Measurements from ENCODE around the gene ENO1. TPM values are rescaled to one million over a fixed set of nuclear protein-coding genes. Genes with fewer than 3 reads are reported as not detected.

ENO1 gene
- total and polyA plus RNA-seq, 2 of the 4 experiments (the other 2 are of a cell fraction) = 2,125 to 3,643 TPM

DNA sequence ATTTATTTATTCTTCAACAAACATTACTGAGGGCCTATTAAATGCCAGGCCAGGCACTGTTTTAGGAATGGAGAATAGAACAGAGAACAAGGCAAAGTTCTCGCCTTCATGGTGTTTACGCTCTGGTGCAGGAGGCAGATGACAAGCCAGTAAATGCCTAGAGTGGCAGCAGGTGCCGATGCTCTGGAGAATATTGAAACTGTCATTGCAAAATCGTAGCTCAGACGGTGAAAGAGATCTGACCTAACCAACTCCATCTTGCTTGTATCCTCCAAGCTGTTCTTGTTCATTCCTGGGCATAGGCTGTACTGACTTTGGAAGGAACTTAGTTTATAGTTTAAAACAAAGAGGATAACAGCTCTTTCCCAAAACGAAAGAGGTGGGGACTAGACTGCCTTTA is 13.5 kb upstream of the ENO1 start:
- intact Hi-C loops (cut with micrococcal nuclease) = no loop called here
- ATAC-seq (ENCODE audit: low read depth) = no peak
- Histone ChIP-seq H2BK20ac (ENCODE audit: low read depth, low read length) (no peak overlapping the region), H2BK15ac (ENCODE audit: low read depth, low read length) (peak overlapping the region; percentile 58; the same call in 1 of the 3 replicates), H2AK5ac (ENCODE audit: low read depth, low read length) (no peak overlapping the region), H2BK5ac (ENCODE audit: low read depth, low read length, poor library complexity, severe bottlenecking) (no peak overlapping the region), H3K56ac (ENCODE audit: extremely low read depth, insufficient read depth, low read length) (no peak overlapping the region), H3K4me2 (ENCODE audit: low read depth, low read length) (no peak overlapping the region), H3K27me3 (ENCODE audit: control insufficient read depth, insufficient read depth, low read length) (no peaks in the 10 kb centered on the region), H2AFZ (replicated peaks; ENCODE audit: low read length, poor library complexity) (no peak overlapping the region), H3K4ac (ENCODE audit: low read depth, low read length) (no peak overlapping the region), H3K23ac (ENCODE audit: low read depth, low read length) (no peak overlapping the region), H4K20me1 (ENCODE audit: insufficient read depth, low read length) (no peaks in the 10 kb centered on the region), H3K4me3 (ENCODE audit: insufficient read depth, low read depth, low read length) (no peak overlapping the region), H3K14ac (replicated peaks; ENCODE audit: low read depth, low read length) (no peak overlapping the region), H3K9me3 (ENCODE audit: control insufficient read depth, insufficient read depth, low read length) (no peaks in the 10 kb centered on the region), H3K36me3 (ENCODE audit: control insufficient read depth, insufficient read depth, low read length) (no peaks in the 10 kb centered on the region), H3K9ac (ENCODE audit: low read depth, low read length) (no peak overlapping the region), H2BK120ac (ENCODE audit: low read depth, low read length) (no peak overlapping the region), H4K8ac (ENCODE audit: low read depth in 2 of 2, low read length in 2 of 2) (no peak overlapping the region), H3K27ac (ENCODE audit: insufficient read depth, low read length) (no peak overlapping the region), H2AK9ac (replicated peaks; ENCODE audit: low read depth, low read length, poor library complexity) (no peak overlapping the region), H3K79me1 (ENCODE audit: low read depth in 1 of 2, low read length in 2 of 2) (no peaks in the 10 kb centered on the region), H4K5ac (ENCODE audit: low read depth, low read length) (no peak overlapping the region), H4K91ac (ENCODE audit: insufficient read depth, low read depth, low read length) (no peak overlapping the region), H3K4me1 (ENCODE audit: control insufficient read depth, insufficient read depth, low read length) (peaks cover 8% of the 10 kb centered on the region), H3K18ac (ENCODE audit: low read depth, low read length) (no peak overlapping the region; the same call in 1 of the 2 replicates), H3K9me1 (ENCODE audit: insufficient read depth, low read length) (peaks cover 7% of the 10 kb centered on the region)
- BruUV-seq (replicated peaks) = no TSS peak
- dilution Hi-C loops (cut with HindIII; ENCODE audit: low sequenced_read_pairs, unreplicated experiment) = no loop called here
- in situ Hi-C loops (cut with MboI; ENCODE audit: low sequenced_read_pairs) = no loop called here
- WGBS, 2 experiments (ENCODE audit: extremely low coverage in 2 of 2, insufficient read length in 1 of 2) = 100% methylated on average over 2 of the region's 6 CpGs; no CpG with 5 or more reads in 1 of the 2 experiments
- TF ChIP-seq FOS (IDR thresholded peaks at IDR 0.05; ENCODE audit: low read depth, low read length) (no peak), RFX5 (IDR thresholded peaks at IDR 0.05; ENCODE audit: low read depth, low read length) (no peak), MAFK (IDR thresholded peaks at IDR 0.05; ENCODE audit: low read depth, low read length) (no peak), BHLHE40 (IDR thresholded peaks at IDR 0.05; ENCODE audit: low read depth, low read length) (no peak)
- CTCF ChIA-PET = interaction anchor here (0.5 kb wide), 1 partner anchor 567 kb away, joined by 4 read pairs; no protein-coding TSS in a partner anchor
- POLR2A ChIA-PET (ENCODE audit: unreplicated experiment) = no interaction called here
- no peak for DNase-seq
